KMS-11 (cell line): ENCODE results near the gene MCM5.

Source experiments
- H2AFZ ChIP-seq: fragments of 200-600 bp; sonication (generic); 2 replicates; pipeline ENCODE4 v1.6.1; 2016; ENCODE audit warnings: antibody characterized with exemption, mixed run types, low read depth
- H3K27ac ChIP-seq: fragments of 200-600 bp; sonication (generic); 2 replicates; pipeline ENCODE4 v1.6.1; 2016; ENCODE audit warnings: mild to moderate bottlenecking, mixed run types
- H3K27me3 ChIP-seq: fragments of 200-600 bp; sonication (generic); 2 replicates; pipeline ENCODE4 v1.6.1; 2017; ENCODE audit warnings: mild to moderate bottlenecking, low read depth, mixed run types, moderate library complexity; ENCODE audit not compliant: insufficient read depth
- H3K36me3 ChIP-seq: fragments of 200-600 bp; sonication (generic); 2 replicates; pipeline ENCODE4 v1.6.1; 2017; ENCODE audit warnings: mild to moderate bottlenecking, mixed run types; ENCODE audit not compliant: insufficient read depth
- H3K4me1 ChIP-seq: fragments of 200-600 bp; sonication (generic); 2 replicates; pipeline ENCODE4 v1.6.1; 2016; ENCODE audit warnings: mild to moderate bottlenecking, low read depth, mixed run types; ENCODE audit not compliant: poor library complexity, severe bottlenecking
- H3K4me2 ChIP-seq: fragments of 200-600 bp; sonication (generic); 2 replicates; pipeline ENCODE4 v1.7.0; 2016; ENCODE audit warnings: mild to moderate bottlenecking, mixed run types
- H3K4me3 ChIP-seq: fragments of 200-600 bp; sonication (generic); IDR thresholded peaks from 2 replicates; pipeline ENCODE4 v1.6.1; 2017; ENCODE audit warnings: low read depth, low read length, mixed read lengths; ENCODE audit not compliant: insufficient read depth
- H3K79me2 ChIP-seq: fragments of 200-600 bp; sonication (generic); 2 replicates; pipeline ENCODE4 v1.6.1; 2016; ENCODE audit warnings: low read depth, mixed run types; ENCODE audit not compliant: insufficient read depth
- H3K9ac ChIP-seq: fragments of 200-600 bp; sonication (generic); 2 replicates; pipeline ENCODE4 v1.6.1; 2016; ENCODE audit warnings: mild to moderate bottlenecking, mixed run types
- H4K20me1 ChIP-seq: fragments of 200-600 bp; sonication (generic); 2 replicates; pipeline ENCODE4 v1.6.1; 2016; ENCODE audit warnings: mild to moderate bottlenecking, mixed run types; ENCODE audit not compliant: insufficient read depth
- TF ChIP-seq, protein P1 (sequence below): fragments of 200-600 bp; sonication (generic); conservative IDR thresholded peaks from 2 replicates; pipeline ENCODE4 v1.6.1; 2017; ENCODE audit warnings: low read depth, mild to moderate bottlenecking, antibody characterized with exemption, low read length, moderate library complexity, mixed read lengths

Gene MCM5

DNA sequence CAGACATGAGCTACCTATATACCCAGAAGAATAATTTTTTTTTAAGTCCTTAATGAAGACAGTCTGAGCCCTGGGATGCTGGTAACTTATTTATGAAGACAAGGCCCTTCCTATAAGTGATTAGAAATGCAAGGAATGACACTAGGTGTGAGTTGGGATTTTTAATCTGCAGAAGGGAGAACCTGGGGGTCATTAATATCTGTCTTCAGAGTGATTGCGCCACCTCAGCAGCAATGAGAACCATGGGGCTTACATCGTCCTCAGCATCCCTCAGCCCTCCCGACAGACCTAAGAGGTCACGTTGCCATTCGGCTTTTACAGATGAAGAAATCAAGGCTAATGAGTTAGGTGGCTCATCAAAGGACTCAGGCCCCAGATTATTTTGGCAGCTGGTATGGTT is 55.6 kb downstream of the MCM5 start:
- Histone ChIP-seq H3K27me3 (no peaks in the 10 kb centered on the region), H4K20me1 (no peaks in the 10 kb centered on the region), H3K9ac (no peak overlapping the region), H3K4me1 (no peaks in the 10 kb centered on the region), H3K4me2 (no peak overlapping the region), H3K36me3 (no peaks in the 10 kb centered on the region), H3K27ac (no peak overlapping the region), H3K79me2 (no peaks in the 10 kb centered on the region), H2AFZ (no peak overlapping the region), H3K4me3 (no peak overlapping the region)
- TF ChIP-seq, protein P1, sequence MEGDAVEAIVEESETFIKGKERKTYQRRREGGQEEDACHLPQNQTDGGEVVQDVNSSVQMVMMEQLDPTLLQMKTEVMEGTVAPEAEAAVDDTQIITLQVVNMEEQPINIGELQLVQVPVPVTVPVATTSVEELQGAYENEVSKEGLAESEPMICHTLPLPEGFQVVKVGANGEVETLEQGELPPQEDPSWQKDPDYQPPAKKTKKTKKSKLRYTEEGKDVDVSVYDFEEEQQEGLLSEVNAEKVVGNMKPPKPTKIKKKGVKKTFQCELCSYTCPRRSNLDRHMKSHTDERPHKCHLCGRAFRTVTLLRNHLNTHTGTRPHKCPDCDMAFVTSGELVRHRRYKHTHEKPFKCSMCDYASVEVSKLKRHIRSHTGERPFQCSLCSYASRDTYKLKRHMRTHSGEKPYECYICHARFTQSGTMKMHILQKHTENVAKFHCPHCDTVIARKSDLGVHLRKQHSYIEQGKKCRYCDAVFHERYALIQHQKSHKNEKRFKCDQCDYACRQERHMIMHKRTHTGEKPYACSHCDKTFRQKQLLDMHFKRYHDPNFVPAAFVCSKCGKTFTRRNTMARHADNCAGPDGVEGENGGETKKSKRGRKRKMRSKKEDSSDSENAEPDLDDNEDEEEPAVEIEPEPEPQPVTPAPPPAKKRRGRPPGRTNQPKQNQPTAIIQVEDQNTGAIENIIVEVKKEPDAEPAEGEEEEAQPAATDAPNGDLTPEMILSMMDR = no peak

DNA sequence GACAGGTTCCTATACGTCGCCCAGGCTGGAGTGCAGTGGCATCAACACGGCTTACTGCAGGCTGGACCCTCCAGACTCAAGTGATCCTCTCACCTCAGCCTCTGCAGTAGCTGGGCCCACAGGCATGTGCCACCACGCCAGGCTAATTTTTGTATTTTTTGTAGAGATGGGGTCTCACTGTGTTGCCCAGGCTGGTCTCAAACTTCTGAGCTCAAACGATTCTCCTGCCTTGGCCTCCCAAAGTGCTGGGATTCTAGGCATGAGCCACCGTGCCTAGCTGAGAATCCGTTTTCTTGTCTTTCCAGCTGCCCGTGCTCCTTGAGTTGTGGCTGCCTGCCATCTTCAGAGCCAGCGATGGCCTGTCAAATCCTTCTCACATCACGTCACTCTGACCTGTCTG is 56.8 kb downstream of the MCM5 start:
- H2AFZ ChIP-seq = no peak overlapping the region
- TF ChIP-seq, protein P1 = no peak
- H3K79me2 ChIP-seq = no peaks in the 10 kb centered on the region
- no peak overlapping the region for H3K4me2 ChIP-seq
- no peak overlapping the region for H3K27ac ChIP-seq
- H3K36me3 ChIP-seq = no peaks in the 10 kb centered on the region
- H3K4me1 ChIP-seq = no peaks in the 10 kb centered on the region
- H3K27me3 ChIP-seq = no peaks in the 10 kb centered on the region
- no peak overlapping the region for H3K9ac ChIP-seq
- no peaks in the 10 kb centered on the region for H4K20me1 ChIP-seq
- H3K4me3 ChIP-seq = no peak overlapping the region

DNA sequence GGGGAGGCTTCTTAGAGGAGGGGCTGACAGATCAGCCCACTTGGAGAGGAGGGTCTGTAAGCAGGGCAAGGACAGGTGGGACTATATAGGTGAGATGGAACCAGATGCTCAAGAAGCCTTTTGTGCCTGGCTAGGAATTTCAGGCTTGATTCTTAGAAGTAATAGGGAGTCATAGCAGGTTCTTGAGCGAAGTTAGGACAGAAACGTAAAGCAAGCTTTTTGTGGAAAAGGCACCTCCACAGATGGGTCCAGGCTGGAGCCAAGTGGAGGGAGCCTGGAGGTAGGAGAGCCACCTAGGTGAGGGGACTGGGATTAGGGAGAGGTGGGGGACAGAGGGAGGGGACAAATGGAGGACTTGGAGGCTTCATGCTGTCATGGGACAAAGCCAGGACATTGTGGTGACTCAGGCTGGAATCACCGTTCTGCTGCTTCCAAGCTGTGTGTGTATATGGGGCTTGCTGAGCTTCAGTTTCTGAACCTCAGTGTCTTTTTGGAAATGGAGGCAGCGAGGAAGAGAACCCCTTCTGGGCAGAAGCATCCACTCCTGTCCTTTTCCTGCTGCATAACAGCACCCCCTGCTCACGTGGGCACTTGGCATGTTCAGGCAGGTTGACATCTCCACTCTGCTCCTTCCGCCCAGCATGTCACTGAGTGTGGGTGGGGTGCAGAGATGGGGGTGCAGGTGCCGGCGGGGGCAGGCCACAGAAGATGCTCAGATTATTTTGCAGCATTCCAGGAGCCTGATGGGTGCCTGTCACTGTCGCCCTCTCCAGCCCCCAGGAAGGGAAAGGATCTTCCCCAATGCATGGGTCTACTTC is 58.0 kb downstream of the MCM5 start:
- Histone ChIP-seq H3K4me2 (no peak overlapping the region), H3K27me3 (no peaks in the 10 kb centered on the region), H3K4me3 (no peak overlapping the region), H3K27ac (no peak overlapping the region), H3K79me2 (no peaks in the 10 kb centered on the region), H4K20me1 (no peaks in the 10 kb centered on the region), H3K9ac (no peak overlapping the region), H3K36me3 (no peaks in the 10 kb centered on the region), H3K4me1 (no peaks in the 10 kb centered on the region), H2AFZ (no peak overlapping the region)
- TF ChIP-seq, protein P1 = no peak

DNA sequence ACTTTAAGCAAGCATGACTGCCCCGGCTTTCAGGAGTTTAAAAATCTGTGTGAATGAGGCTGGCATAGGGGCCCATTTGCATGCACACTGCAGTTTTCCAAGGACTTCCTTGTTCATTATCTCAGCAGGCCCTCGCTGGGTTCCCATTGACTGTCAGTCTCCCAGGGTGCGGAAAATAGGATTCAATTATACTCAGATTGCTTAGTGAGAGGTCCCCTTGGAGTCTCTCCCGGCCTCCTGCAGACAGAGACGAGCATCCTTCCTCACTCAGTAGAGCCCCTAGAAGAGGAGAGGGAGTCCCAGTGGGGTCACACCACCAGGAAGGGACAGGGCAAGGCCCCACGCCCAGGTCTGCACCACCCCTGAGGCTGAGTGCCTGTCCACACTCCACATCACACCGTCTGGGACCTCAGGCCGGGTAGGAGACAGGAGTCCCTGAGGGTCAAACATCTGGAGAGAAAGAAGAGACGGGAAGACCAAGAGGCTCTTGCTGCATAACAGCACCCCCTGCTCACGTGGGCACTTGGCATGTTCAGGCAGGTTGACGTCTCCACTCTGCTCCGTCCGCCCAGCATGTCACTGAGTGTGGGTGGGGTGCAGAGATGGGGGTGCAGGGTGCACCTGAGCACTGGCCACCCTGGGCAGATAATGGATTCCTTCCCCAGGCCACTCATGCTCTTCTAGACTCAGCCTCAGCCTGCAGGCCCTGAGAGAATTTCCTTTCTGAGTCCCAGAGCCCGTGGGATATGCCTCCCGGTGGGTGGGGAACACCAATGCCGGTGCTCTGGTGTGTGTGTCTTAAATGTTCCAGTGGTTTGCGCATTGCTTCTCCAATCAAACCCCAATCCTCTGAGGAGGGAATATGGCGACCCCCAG is 58.8 kb downstream of the MCM5 start:
- H3K9ac ChIP-seq = no peak overlapping the region
- H3K4me3 ChIP-seq = no peak overlapping the region
- H2AFZ ChIP-seq = no peak overlapping the region
- no peaks in the 10 kb centered on the region for H3K4me1 ChIP-seq
- TF ChIP-seq, protein P1 = no peak
- H3K36me3 ChIP-seq = no peaks in the 10 kb centered on the region
- no peak overlapping the region for H3K4me2 ChIP-seq
- no peaks in the 10 kb centered on the region for H3K27me3 ChIP-seq
- H4K20me1 ChIP-seq = no peaks in the 10 kb centered on the region
- no peaks in the 10 kb centered on the region for H3K79me2 ChIP-seq
- H3K27ac ChIP-seq = no peak overlapping the region
